Gastrocnemius medialis (tissue), 4 donors: ENCODE results near the gene LCNL1. TPM values are rescaled to one million over a fixed set of nuclear protein-coding genes. Genes with fewer than 3 reads are reported as not detected.
A peak's percentile ranks its signal among the peaks of the same experiment; 100 is the strongest.

Experiments
- ATAC-seq, 2 donors: fragments of 150-250 bp; one replicate each; pipeline ENCODE4 v1.9.1; 2016
- DNase-seq, 2 donors: peaks; one replicate each; pipeline ENCODE4 v3.0.0-alpha.2; 2019
- H3K27ac ChIP-seq, 4 donors: fragments of 200-600 bp; sonication (generic); 1 replicate in 1 of 4; 2 replicates in 3 of 4; pipeline ENCODE4 v1.5.1; 2016 to 2018; ENCODE audit warnings: mild to moderate bottlenecking in 2 of 4, moderate library complexity in 1 of 4
- H3K27me3 ChIP-seq, 3 donors: fragments of 200-600 bp; sonication (generic) in 2 of 3; 1 replicate in 1 of 3; 2 replicates in 2 of 3; pipeline versions ENCODE4 v1.5.1 to v1.6.0; 2016 to 2019; ENCODE audit warnings: mild to moderate bottlenecking in 1 of 3, moderate library complexity in 1 of 3
- H3K36me3 ChIP-seq, 2 donors: fragments of 200-600 bp; sonication (generic) in 1 of 2; one replicate each; pipeline ENCODE4 v1.5.1; 2017 to 2018
- H3K4me1 ChIP-seq, 2 donors: fragments of 200-600 bp; sonication (generic) in 1 of 2; one replicate each; pipeline ENCODE4 v1.5.1; 2016 to 2017; ENCODE audit warnings: mild to moderate bottlenecking in 2 of 2
- H3K4me3 ChIP-seq, 4 donors: fragments of 200-600 bp; sonication (generic) in 3 of 4; 1 replicate in 1 of 4; 2 replicates in 3 of 4; pipeline ENCODE4 v1.5.1; 2016 to 2019; ENCODE audit warnings: mild to moderate bottlenecking in 2 of 4
- H3K9me3 ChIP-seq, 3 donors: fragments of 200-600 bp; sonication (generic) in 2 of 3; 1 replicate in 1 of 3; 2 replicates in 2 of 3; pipeline ENCODE4 v1.5.1; 2016 to 2019
- POLR2A ChIP-seq, 2 donors: fragments of 450-650 bp; IDR thresholded peaks; one replicate each; pipeline ENCODE4 v1.6.1; 2017; ENCODE audit warnings: antibody characterized with exemption in 2 of 2, mild to moderate bottlenecking in 2 of 2, moderate library complexity in 2 of 2
- in situ Hi-C, 4 donors: fragments of 200-750 bp; cut with MboI; loops; one replicate each; pipeline versions ENCODE4 v1.15.0 to v1.8.0; 2017; ENCODE audit warnings: low sequenced_read_pairs in 4 of 4
- intact Hi-C: fragments of 100-400 bp; cut with DNase I; formaldehyde crosslinking; loops from one replicate; pipeline ENCODE4 v1.15.1; 2023; ENCODE audit warnings: low total_unique reads
- total RNA-seq, 4 donors: library from RNA; depleted of rRNA; stranded (reverse); fragments of >200 nt; gene quantifications; one replicate each; pipeline versions ENCODE4 v1.1.0 to v1.2.3, GENCODE V29; 2016
- TF ChIP-seq, protein P1 (sequence below), 5 experiments: fragments of 450-650 bp in 3 of 5; fragments of 200-600 bp in 2 of 5; sonication (generic) in 2 of 5; IDR thresholded peaks in 4 of 5; conservative IDR thresholded peaks in 1 of 5; 1 replicate in 4 of 5; 2 replicates in 1 of 5; pipeline ENCODE4 v1.5.1; 2016 to 2019; ENCODE audit warnings: antibody characterized with exemption in 5 of 5, mild to moderate bottlenecking in 3 of 5, moderate library complexity in 3 of 5

The LCNL1 gene
- total RNA-seq, 4 donors from 2014 or later: 0.10 TPM; not detected in 3

GRCh38 chr9:136949817-136950655 lies 32.8 kb upstream of the LCNL1 start:
- in situ Hi-C loops: loop anchor here in 2 of 4 donors (10.0 to 25.0 kb wide), 2 partner anchors 85 to 163 kb away; partner anchors contain the start of genes CCDC183 (in 1 of the 2), FUT7 (in 1 of the 2) and TMEM141 (in 1 of the 2)

GRCh38 chr9:136950656-136951276 lies 32.0 kb upstream of the LCNL1 start:
- TF ChIP-seq, protein P1, sequence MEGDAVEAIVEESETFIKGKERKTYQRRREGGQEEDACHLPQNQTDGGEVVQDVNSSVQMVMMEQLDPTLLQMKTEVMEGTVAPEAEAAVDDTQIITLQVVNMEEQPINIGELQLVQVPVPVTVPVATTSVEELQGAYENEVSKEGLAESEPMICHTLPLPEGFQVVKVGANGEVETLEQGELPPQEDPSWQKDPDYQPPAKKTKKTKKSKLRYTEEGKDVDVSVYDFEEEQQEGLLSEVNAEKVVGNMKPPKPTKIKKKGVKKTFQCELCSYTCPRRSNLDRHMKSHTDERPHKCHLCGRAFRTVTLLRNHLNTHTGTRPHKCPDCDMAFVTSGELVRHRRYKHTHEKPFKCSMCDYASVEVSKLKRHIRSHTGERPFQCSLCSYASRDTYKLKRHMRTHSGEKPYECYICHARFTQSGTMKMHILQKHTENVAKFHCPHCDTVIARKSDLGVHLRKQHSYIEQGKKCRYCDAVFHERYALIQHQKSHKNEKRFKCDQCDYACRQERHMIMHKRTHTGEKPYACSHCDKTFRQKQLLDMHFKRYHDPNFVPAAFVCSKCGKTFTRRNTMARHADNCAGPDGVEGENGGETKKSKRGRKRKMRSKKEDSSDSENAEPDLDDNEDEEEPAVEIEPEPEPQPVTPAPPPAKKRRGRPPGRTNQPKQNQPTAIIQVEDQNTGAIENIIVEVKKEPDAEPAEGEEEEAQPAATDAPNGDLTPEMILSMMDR (IDR thresholded peaks at IDR 0.05 in 4 of 5, conservative IDR thresholded peaks at IDR 0.05 in 1 of 5): no peak
- no peak for TF ChIP-seq POLR2A (IDR thresholded peaks at IDR 0.05)
- Histone ChIP-seq H3K27ac (peak overlapping the region; percentile 85 to 91 (median 87)), H3K4me1 (peaks cover 6 to 25% of the 10 kb centered on the region in 2 donors), H3K36me3 (no peaks in the 10 kb centered on the region), H3K4me3 (peak overlapping the region; percentile 67 to 82 (median 79)), H3K9me3 (no peaks in the 10 kb centered on the region), H3K27me3 (no peaks in the 10 kb centered on the region)
- intact Hi-C loops: loop anchor here (2.0 kb wide), 2 partner anchors 42 to 64 kb away; partner anchors contain the start of genes PAXX and TRAF2
- DNase-seq (no peak), ATAC-seq (peak; percentile 14 to 22)
- in situ Hi-C loops: no loop called here

More at GRCh38 chr9:136949817-136950655, 32.8 kb upstream of the LCNL1 start:
- DNase-seq (peak; percentile 92 to 96), ATAC-seq (peak; percentile 89 to 91)
- peak overlapping the region; percentile 85 to 91 (median 87) for H3K27ac ChIP-seq
- peak overlapping the region; percentile 67 to 82 (median 79) for H3K4me3 ChIP-seq
- H3K27me3 ChIP-seq: no peaks in the 10 kb centered on the region
- TF ChIP-seq POLR2A (IDR thresholded peaks at IDR 0.05): peak; percentile 84 to 85
- TF ChIP-seq, protein P1 (IDR thresholded peaks at IDR 0.05 in 4 of 5, conservative IDR thresholded peaks at IDR 0.05 in 1 of 5): peak in 3 of 5 experiments; percentile 37 to 51 (median 37)
- no peaks in the 10 kb centered on the region for H3K36me3 ChIP-seq
- intact Hi-C loops: loop anchor here (2.0 kb wide), 2 partner anchors 43 to 63 kb away; partner anchors contain the start of genes PAXX and TRAF2
- peaks cover 6 to 26% of the 10 kb centered on the region in 2 donors for H3K4me1 ChIP-seq
- H3K9me3 ChIP-seq: no peaks in the 10 kb centered on the region

- no peak for ATAC-seq
- Histone ChIP-seq H3K4me3 (no peak within 1 kb of the TSS), H3K27me3 (no peaks in the 10 kb centered on the region), H3K27ac (peak within 1 kb of the TSS in 2 of 4 donors; percentile 89 to 91), H3K36me3 (no peaks in the 10 kb centered on the region), H3K4me1 (peaks cover 6 to 22% of the 10 kb centered on the region in 2 donors), H3K9me3 (no peaks in the 10 kb centered on the region)
- no peak for DNase-seq
- intact Hi-C loops (loop anchor here (2.0 kb wide), 2 partner anchors 41 to 65 kb away; partner anchors contain the start of genes PAXX and TRAF2), in situ Hi-C loops (no loop called here)
- no peak for TF ChIP-seq POLR2A (IDR thresholded peaks at IDR 0.05)
- TF ChIP-seq, protein P1 (IDR thresholded peaks at IDR 0.05 in 4 of 5, conservative IDR thresholded peaks at IDR 0.05 in 1 of 5): no peak
These were observed 31.1 kb upstream of the LCNL1 start, which contains the start of gene LCN12 for GRCh38 chr9:136951541-136952320. TSS of gene LCN12 (plus strand) at chr9:136952273. CDS start at chr9:136952328, 55 bp downstream.

DNA sequence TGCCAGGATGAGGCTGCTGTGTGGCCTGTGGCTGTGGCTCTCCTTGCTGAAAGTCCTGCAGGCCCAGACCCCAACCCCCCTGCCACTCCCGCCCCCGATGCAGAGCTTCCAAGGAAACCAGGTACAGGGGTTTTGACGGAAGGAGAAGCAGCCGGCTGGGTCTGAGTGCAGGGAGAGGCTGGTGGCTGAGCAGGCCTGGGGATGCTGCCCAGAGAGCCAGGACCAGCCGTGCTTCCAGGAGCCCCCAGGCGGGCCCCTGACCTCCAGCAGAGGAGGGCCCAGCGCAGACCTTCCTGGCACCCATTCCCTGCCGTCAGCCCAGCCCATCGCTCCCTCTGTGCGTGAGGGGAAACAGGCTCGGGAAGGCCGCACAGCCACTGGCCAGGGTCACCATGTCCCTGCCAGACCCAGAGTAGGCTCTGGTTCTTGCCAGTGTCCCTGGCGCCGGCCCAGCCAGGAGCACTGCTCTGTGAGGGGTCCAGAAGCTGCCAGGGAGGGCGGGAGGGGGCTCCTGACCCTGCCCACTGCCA lies 30.4 kb upstream of the LCNL1 start:
- H3K4me3 ChIP-seq: no peak overlapping the region

More for the DNA sequence above, 30.4 kb upstream of the LCNL1 start:
- ATAC-seq (no peak), DNase-seq (no peak)
- intact Hi-C loops: no loop called here
- H3K27me3 ChIP-seq: no peaks in the 10 kb centered on the region
- H3K27ac ChIP-seq: no peak overlapping the region
- H3K4me1 ChIP-seq: peaks cover 4 to 16% of the 10 kb centered on the region in 2 donors
- in situ Hi-C loops: no loop called here
- TF ChIP-seq, protein P1 (IDR thresholded peaks at IDR 0.05 in 4 of 5, conservative IDR thresholded peaks at IDR 0.05 in 1 of 5): no peak
- TF ChIP-seq POLR2A (IDR thresholded peaks at IDR 0.05): no peak
- no peaks in the 10 kb centered on the region for H3K36me3 ChIP-seq
- H3K9me3 ChIP-seq: no peaks in the 10 kb centered on the region
